B cell (primary cell): ENCODE measurements around the gene CNNM4. TPM values are rescaled to one million over a fixed set of nuclear protein-coding genes. Genes with fewer than 3 reads are reported as not detected.
A peak's percentile ranks its signal among the peaks of the same experiment; 100 is the strongest.

Source experiments
- ATAC-seq: fragments of 200-7000 bp; cut with Tn5 transposase; one replicate; pipeline ENCODE4 v1.10.0; 2021; ENCODE audit warnings: low read depth, mild to moderate bottlenecking, moderate number of reproducible peaks, moderate library complexity
- CTCF ChIA-PET: fragments of 350-600 bp; sonication (Branson Sonifier 250); formaldehyde crosslinking; loops from one replicate; lab custom pipeline; 2021; ENCODE audit warnings: antibody characterized with exemption, inconsistent platforms; lab: Charles Lee
- POLR2A ChIA-PET: fragments of 350-600 bp; sonication (Branson Sonifier 250); formaldehyde crosslinking; loops from one replicate; lab custom pipeline; 2021; ENCODE audit warnings: antibody characterized with exemption; lab: Charles Lee
- DNase-seq: peaks from one replicate; pipeline ENCODE4 v3.0.0; 2013
- H2AFZ ChIP-seq: 2 replicates; pipeline ENCODE4 v1.6.1; 2012; ENCODE audit warnings: mild to moderate bottlenecking, low read depth, low read length; ENCODE audit not compliant: insufficient read depth, poor library complexity, severe bottlenecking
- H3K27ac ChIP-seq, 2 donors: 1 replicate in 1 of 2; 2 replicates in 1 of 2; pipeline ENCODE4 v1.5.1; 2012 to 2013; ENCODE audit warnings: low read length in 2 of 2, mild to moderate bottlenecking in 2 of 2, moderate library complexity in 1 of 2
- H3K27me3 ChIP-seq, 4 experiments: fragments of 200-600 bp in 1 of 4; sonication (generic) in 1 of 4; replicated peaks in 1 of 4; 1 replicate in 2 of 4; 2 replicates in 2 of 4; pipeline versions ENCODE4 v1.6.1 to v1.7.0; 2013 to 2016; ENCODE audit warnings: low read length in 3 of 4, mild to moderate bottlenecking in 2 of 4, mixed read lengths in 1 of 4, moderate library complexity in 1 of 4; ENCODE audit not compliant: insufficient read depth in 4 of 4, control insufficient read depth in 3 of 4; ENCODE audit errors: control extremely low read depth in 1 of 4
- H3K36me3 ChIP-seq, 2 experiments: replicated peaks in 1 of 2; 1 replicate in 1 of 2; 2 replicates in 1 of 2; pipeline versions ENCODE4 v1.6.1 to v1.7.1; 2013; ENCODE audit warnings: low read length in 1 of 2; ENCODE audit not compliant: insufficient read depth in 2 of 2, control insufficient read depth in 1 of 2; ENCODE audit errors: control extremely low read depth in 1 of 2, extremely low read depth in 1 of 2
- H3K4me1 ChIP-seq, 2 donors: fragments of 200-600 bp in 1 of 2; sonication (generic) in 1 of 2; 1 replicate in 1 of 2; 2 replicates in 1 of 2; pipeline versions ENCODE4 v1.5.1 to v1.6.1; 2013 to 2017; ENCODE audit warnings: low read length in 2 of 2; ENCODE audit not compliant: control insufficient read depth in 2 of 2, insufficient read depth in 2 of 2
- H3K4me2 ChIP-seq: replicated peaks from 2 replicates; pipeline ENCODE3; 2012; ENCODE audit warnings: mild to moderate bottlenecking, low read depth, low read length; ENCODE audit not compliant: poor library complexity, severe bottlenecking
- H3K4me3 ChIP-seq, 5 experiments: fragments of 200-600 bp in 1 of 5; sonication (generic) in 1 of 5; 1 replicate in 3 of 5; 2 replicates in 2 of 5; pipeline versions ENCODE4 v1.5.1 to v1.7.0; 2011 to 2016; ENCODE audit warnings: low read length in 4 of 5, mild to moderate bottlenecking in 4 of 5, low read depth in 2 of 5, control low read depth in 1 of 5, moderate library complexity in 1 of 5; ENCODE audit not compliant: insufficient read depth in 1 of 5; ENCODE audit errors: control extremely low read depth in 1 of 5, extremely low read depth in 1 of 5
- H3K79me2 ChIP-seq: fragments of 200-600 bp; sonication (generic); one replicate; pipeline ENCODE4 v1.6.0; 2016; ENCODE audit warnings: low read length; ENCODE audit not compliant: control insufficient read depth, insufficient read depth
- H3K9ac ChIP-seq: fragments of 200-600 bp; sonication (generic); 2 replicates; pipeline ENCODE4 v1.6.1; 2017; ENCODE audit warnings: mild to moderate bottlenecking, low read length, moderate library complexity
- H3K9me3 ChIP-seq, 3 donors: one replicate each; pipeline versions ENCODE4 v1.6.1 to v1.7.1; 2013; ENCODE audit warnings: low read length in 2 of 3; ENCODE audit not compliant: control insufficient read depth in 2 of 3, insufficient read depth in 1 of 3; ENCODE audit errors: control extremely low read depth in 1 of 3
- H4K20me1 ChIP-seq: 2 replicates; pipeline ENCODE4 v1.6.0; 2012; ENCODE audit warnings: mild to moderate bottlenecking, low read length; ENCODE audit not compliant: insufficient read depth, control insufficient read depth, poor library complexity, severe bottlenecking
- H3K27ac Mint-ChIP-seq: one replicate; pipeline ENCODE4 v1.8.0; 2021; ENCODE audit warnings: mixed read lengths
- H3K27me3 Mint-ChIP-seq: one replicate; pipeline ENCODE4 v1.8.0; 2021; ENCODE audit warnings: mixed read lengths
- H3K4me1 Mint-ChIP-seq: one replicate; pipeline ENCODE4 v1.8.0; 2021; ENCODE audit warnings: mixed read lengths
- H3K4me3 Mint-ChIP-seq: one replicate; pipeline ENCODE4 v1.8.0; 2021; ENCODE audit warnings: mixed read lengths
- H3K9me3 Mint-ChIP-seq: one replicate; pipeline ENCODE4 v1.8.0; 2022; ENCODE audit warnings: mixed read lengths; ENCODE audit not compliant: insufficient read depth
- EZH2 ChIP-seq: IDR thresholded peaks from 2 replicates; pipeline ENCODE4 v1.6.1; 2012; ENCODE audit warnings: borderline replicate concordance, low read depth, mild to moderate bottlenecking, moderate library complexity, low read length; ENCODE audit not compliant: insufficient read depth, poor library complexity, severe bottlenecking
- whole genome bisulfite sequencing: methylation state at CpG from one replicate; pipeline ENCODE4 v1.1.5; 2013; ENCODE audit warnings: missing lambda C conversion rate; ENCODE audit not compliant: insufficient coverage; 5-methylcytosine and 5-hydroxymethylcytosine counted together
- intact Hi-C: fragments of 100-400 bp; cut with micrococcal nuclease; formaldehyde crosslinking; loops from one replicate; pipeline ENCODE4 v1.10.0; 2022
- polyA plus RNA-seq: library from polyadenylated mRNA; depleted of rRNA; stranded (reverse); fragments of >200 nt; gene quantifications from 2 replicates; pipeline ENCODE4 v1.2.3, GENCODE V29; 2012
- total RNA-seq, 2 donors: library from RNA; stranded (reverse); fragments of 120-200 nt in 1 of 2; gene quantifications; 1 replicate in 1 of 2; 2 replicates in 1 of 2; pipeline versions ENCODE4 v1.2.3 to v1.2.4, GENCODE V29; 2013 to 2022
- TF ChIP-seq, protein P1 (sequence below): fragments of 200-600 bp; IDR thresholded peaks from one replicate; pipeline ENCODE4 v1.8.0; 2022; ENCODE audit warnings: antibody characterized with exemption, mild to moderate bottlenecking

The CNNM4 gene
- total and polyA plus RNA-seq, 2 donors (not counting 1 experiment from before 2014, with no cell fraction given) = 15.1 to 24.0 TPM

DNA sequence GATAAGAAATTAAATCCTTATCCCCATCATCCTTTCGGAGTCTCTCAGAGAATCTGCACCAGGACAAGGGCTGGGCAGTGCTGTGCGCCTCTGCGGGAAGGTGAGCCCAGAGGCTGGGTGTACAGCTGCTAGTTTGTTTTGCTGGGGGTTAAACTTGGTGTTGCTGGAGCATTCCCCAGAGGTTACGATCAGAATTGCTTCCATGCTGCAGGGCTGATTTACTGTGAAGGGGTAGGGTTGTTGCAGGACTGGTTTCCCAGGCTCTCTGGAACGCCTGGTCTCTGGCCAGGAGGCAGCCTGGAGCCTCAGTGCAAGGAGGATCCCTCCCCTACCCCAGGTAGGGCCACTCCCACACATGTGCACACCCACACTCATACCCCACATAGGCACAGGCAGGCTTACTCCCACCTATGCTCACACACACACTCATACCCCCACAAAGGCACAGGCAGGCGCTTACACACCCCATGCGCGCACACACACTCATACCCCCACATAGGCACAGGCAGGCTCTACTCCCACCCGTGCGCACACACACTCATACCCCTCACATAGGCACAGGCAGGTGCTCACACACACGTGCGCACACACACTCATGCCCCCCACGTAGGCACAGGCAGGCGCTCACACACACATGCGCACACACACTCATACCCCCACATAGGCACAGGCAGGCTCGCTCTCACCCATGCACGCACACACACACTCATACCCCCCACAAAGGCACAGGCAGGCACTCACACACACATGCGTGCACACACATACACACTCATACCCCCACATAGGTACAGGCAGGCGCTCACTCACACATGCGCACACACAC lies 11.3 kb downstream of the CNNM4 start:
- no peak for DNase-seq
- ATAC-seq = no peak
- no peak overlapping the region for H3K4me2 ChIP-seq
- 92% methylated on average over 17 of the region's 20 CpGs for WGBS
- Mint-ChIP-seq H3K27ac (peak overlapping the region; percentile 65), H3K9me3 (no peaks in the 10 kb centered on the region), H3K4me3 (peak overlapping the region; percentile 3), H3K4me1 (peaks cover 62% of the 10 kb centered on the region), H3K27me3 (no peaks in the 10 kb centered on the region)
- peaks cover 40 to 65% of the 10 kb centered on the region in 2 donors for H3K4me1 ChIP-seq
- ChIA-PET CTCF (no interaction called here), POLR2A (no interaction called here)
- H3K79me2 ChIP-seq = peaks cover 91% of the 10 kb centered on the region
- TF ChIP-seq, protein P1, sequence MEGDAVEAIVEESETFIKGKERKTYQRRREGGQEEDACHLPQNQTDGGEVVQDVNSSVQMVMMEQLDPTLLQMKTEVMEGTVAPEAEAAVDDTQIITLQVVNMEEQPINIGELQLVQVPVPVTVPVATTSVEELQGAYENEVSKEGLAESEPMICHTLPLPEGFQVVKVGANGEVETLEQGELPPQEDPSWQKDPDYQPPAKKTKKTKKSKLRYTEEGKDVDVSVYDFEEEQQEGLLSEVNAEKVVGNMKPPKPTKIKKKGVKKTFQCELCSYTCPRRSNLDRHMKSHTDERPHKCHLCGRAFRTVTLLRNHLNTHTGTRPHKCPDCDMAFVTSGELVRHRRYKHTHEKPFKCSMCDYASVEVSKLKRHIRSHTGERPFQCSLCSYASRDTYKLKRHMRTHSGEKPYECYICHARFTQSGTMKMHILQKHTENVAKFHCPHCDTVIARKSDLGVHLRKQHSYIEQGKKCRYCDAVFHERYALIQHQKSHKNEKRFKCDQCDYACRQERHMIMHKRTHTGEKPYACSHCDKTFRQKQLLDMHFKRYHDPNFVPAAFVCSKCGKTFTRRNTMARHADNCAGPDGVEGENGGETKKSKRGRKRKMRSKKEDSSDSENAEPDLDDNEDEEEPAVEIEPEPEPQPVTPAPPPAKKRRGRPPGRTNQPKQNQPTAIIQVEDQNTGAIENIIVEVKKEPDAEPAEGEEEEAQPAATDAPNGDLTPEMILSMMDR = no peak
- TF ChIP-seq EZH2 = no peak
- H3K9ac ChIP-seq = no peak overlapping the region
- H3K36me3 ChIP-seq = peaks cover 0 to 4% of the 10 kb centered on the region in 2 experiments
- intact Hi-C loops = no loop called here
- H3K27me3 ChIP-seq = no peaks in the 10 kb centered on the region
- H3K27ac ChIP-seq = no peak overlapping the region
- no peak overlapping the region for H3K4me3 ChIP-seq
- H2AFZ ChIP-seq = no peak overlapping the region
- no peaks in the 10 kb centered on the region for H4K20me1 ChIP-seq
- H3K9me3 ChIP-seq = no peaks in the 10 kb centered on the region
